A549 (cell line): ENCODE measurements around the gene VPS51. TPM values are rescaled to one million over a fixed set of nuclear protein-coding genes. Genes with fewer than 3 reads are reported as not detected.

Source experiments
- ATAC-seq, 2 experiments: fragments of 200-7000 bp in 1 of 2; fragments of >200 bp in 1 of 2; cut with Nextera tagmentation in 1 of 2; cut with Tn5 transposase in 1 of 2; 3 replicates each; pipeline versions ENCODE4 v1.8.0 to v1.9.1; 2018 to 2020; ENCODE audit warnings: mild to moderate bottlenecking in 1 of 2, moderate library complexity in 1 of 2
- CTCF ChIA-PET: fragments of 300-600 bp; sonication (Branson Sonifier 250); formaldehyde crosslinking; extraction: SDS; loops from one replicate; lab custom pipeline; 2021; ENCODE audit warnings: antibody characterized with exemption, inconsistent platforms; lab: Yijun Ruan, JAX
- POLR2A ChIA-PET: fragments of 350-600 bp; formaldehyde crosslinking; extraction: SDS; loops from one replicate; lab custom pipeline; 2021; ENCODE audit warnings: antibody characterized with exemption, inconsistent platforms; lab: Yijun Ruan, JAX
- DNase-seq, 2 experiments: peaks; one replicate each; pipeline versions ENCODE4 v3.0.0 to v3.0.0-alpha.2; 2011 to 2016; ENCODE audit warnings: low read depth in 1 of 2, low spot score in 1 of 2
- FAIRE-seq: peaks from 2 replicates; lab custom pipeline; 2011; peaks lifted over from hg19 to GRCh38; lab: Jason Lieb, UNC
- H3K27ac ChIP-seq, 2 experiments: fragments of >200 bp; sonication (Bioruptor Twin); formaldehyde crosslinking; 3 replicates each; pipeline ENCODE4 v1.5.1; 2016 to 2017
- H3K4me1 ChIP-seq: fragments of >200 bp; sonication (Bioruptor Twin); formaldehyde crosslinking; 3 replicates; pipeline ENCODE4 v1.6.1; 2016
- H3K4me2 ChIP-seq: fragments of >200 bp; sonication (Bioruptor Twin); formaldehyde crosslinking; 3 replicates; pipeline ENCODE4 v1.6.1; 2016
- H3K4me3 ChIP-seq: fragments of >200 bp; sonication (Bioruptor Twin); formaldehyde crosslinking; 3 replicates; pipeline ENCODE4 v1.5.1; 2016
- H3K9me3 ChIP-seq: fragments of >200 bp; sonication (Bioruptor Twin); formaldehyde crosslinking; 3 replicates; pipeline ENCODE4 v1.6.1; 2016
- CBX2 ChIP-seq: fragments of 200-600 bp; sonication (generic); IDR thresholded peaks from 2 replicates; pipeline ENCODE4 v1.6.1; 2016; ENCODE audit warnings: low read depth, mild to moderate bottlenecking, borderline replicate concordance
- CHD2 ChIP-seq: fragments of 150-350 bp; IDR thresholded peaks from 2 replicates; pipeline ENCODE4 v1.6.1; 2014; ENCODE audit warnings: low read length; ENCODE audit not compliant: partially characterized antibody
- CHD4 ChIP-seq: fragments of 200-600 bp; sonication (generic); IDR thresholded peaks from 2 replicates; pipeline ENCODE4 v1.6.1; 2016; ENCODE audit warnings: antibody characterized with exemption, mild to moderate bottlenecking, borderline replicate concordance
- E2F6 ChIP-seq: IDR thresholded peaks from 2 replicates; pipeline ENCODE4 v1.6.1; 2012; ENCODE audit warnings: low read depth, borderline replicate concordance
- EHF ChIP-seq: fragments of 250-450 bp; sonication (Bioruptor Pico); IDR thresholded peaks from 2 replicates; pipeline ENCODE4 v1.5.0; 2020; ENCODE audit warnings: mild to moderate bottlenecking
- FOXS1 ChIP-seq: fragments of 250-450 bp; sonication (Bioruptor Pico); IDR thresholded peaks from 2 replicates; pipeline ENCODE4 v1.5.0; 2020; ENCODE audit warnings: mild to moderate bottlenecking, moderate library complexity
- HES2 ChIP-seq: fragments of >200 bp; sonication (Bioruptor Twin); formaldehyde crosslinking; IDR thresholded peaks from 2 replicates; pipeline ENCODE4 v1.6.1; 2016
- HEYL ChIP-seq: fragments of 250-450 bp; sonication (Bioruptor Pico); IDR thresholded peaks from 2 replicates; pipeline ENCODE4 v1.8.0; 2021; ENCODE audit warnings: mild to moderate bottlenecking, moderate library complexity
- JUNB ChIP-seq: fragments of >200 bp; sonication (Bioruptor Twin); formaldehyde crosslinking; IDR thresholded peaks from 2 replicates; pipeline ENCODE4 v1.6.1; 2016
- KDM1A ChIP-seq: fragments of 200-600 bp; sonication (generic); IDR thresholded peaks from 2 replicates; pipeline ENCODE4 v1.6.1; 2016; ENCODE audit warnings: low read depth, mild to moderate bottlenecking
- MAZ ChIP-seq: fragments of 150-350 bp; IDR thresholded peaks from 2 replicates; pipeline ENCODE4 v1.6.1; 2014; ENCODE audit warnings: antibody characterized with exemption, low read depth, low read length, borderline replicate concordance
- NPAS2 ChIP-seq: fragments of 250-450 bp; sonication (Bioruptor Pico); IDR thresholded peaks from 2 replicates; pipeline ENCODE4 v1.8.0; 2022; ENCODE audit warnings: mild to moderate bottlenecking, moderate library complexity, borderline replicate concordance
- NR3C1 ChIP-seq: fragments of >200 bp; sonication (Bioruptor Twin); formaldehyde crosslinking; IDR thresholded peaks from 3 replicates; pipeline ENCODE4 v1.6.1; 2017
- RCOR1 ChIP-seq: fragments of 150-350 bp; IDR thresholded peaks from 2 replicates; pipeline ENCODE4 v1.6.1; 2014; ENCODE audit warnings: antibody characterized with exemption, low read length, low read depth
- REST ChIP-seq: fragments of 200-600 bp; sonication (generic); IDR thresholded peaks from 2 replicates; pipeline ENCODE4 v1.6.1; 2016; ENCODE audit warnings: antibody characterized with exemption, mild to moderate bottlenecking, moderate library complexity
- SREBF2 ChIP-seq: fragments of 450-650 bp; IDR thresholded peaks from 2 replicates; pipeline ENCODE4 v1.6.1; 2014; ENCODE audit warnings: mild to moderate bottlenecking, moderate library complexity
- ZSCAN20 ChIP-seq: fragments of 250-450 bp; sonication (Bioruptor Pico); IDR thresholded peaks from 2 replicates; pipeline ENCODE4 v1.8.0; 2022; ENCODE audit warnings: mild to moderate bottlenecking, moderate library complexity
- WGBS: methylation state at CpG from one replicate; pipeline ENCODE4 v1.1.6; 2017; ENCODE audit errors: missing lambda C conversion rate; 5-methylcytosine and 5-hydroxymethylcytosine counted together
- polyA plus RNA-seq, 4 experiments: library from polyadenylated mRNA; depleted of rRNA in 3 of 4; stranded (reverse); fragments of >200 nt; fragmentation: RNase III in 1 of 4; extraction: RNeasy Plus Mini Kit Qiagen cat#74134 plus additional on column Dnase treatment in 1 of 4; gene quantifications; 2 replicates in 3 of 4; 3 replicates in 1 of 4; pipeline ENCODE4 v1.2.3, GENCODE V29; 2011 to 2017
- TF ChIP-seq, protein P1 (sequence below): IDR thresholded peaks from 2 replicates; pipeline ENCODE4 v1.6.1; 2012

VPS51 gene
- polyA plus RNA-seq, 2 of the 4 experiments (the other 2 are of a cell fraction): 37.2 to 51.0 TPM

GRCh38 chr11:65104628-65105027 lies 8.6 kb downstream of the VPS51 start (continued):
- TF ChIP-seq, protein P1, sequence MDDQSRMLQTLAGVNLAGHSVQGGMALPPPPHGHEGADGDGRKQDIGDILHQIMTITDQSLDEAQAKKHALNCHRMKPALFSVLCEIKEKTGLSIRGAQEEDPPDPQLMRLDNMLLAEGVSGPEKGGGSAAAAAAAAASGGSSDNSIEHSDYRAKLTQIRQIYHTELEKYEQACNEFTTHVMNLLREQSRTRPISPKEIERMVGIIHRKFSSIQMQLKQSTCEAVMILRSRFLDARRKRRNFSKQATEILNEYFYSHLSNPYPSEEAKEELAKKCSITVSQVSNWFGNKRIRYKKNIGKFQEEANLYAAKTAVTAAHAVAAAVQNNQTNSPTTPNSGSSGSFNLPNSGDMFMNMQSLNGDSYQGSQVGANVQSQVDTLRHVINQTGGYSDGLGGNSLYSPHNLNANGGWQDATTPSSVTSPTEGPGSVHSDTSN: no peak
- no peak for TF ChIP-seq REST
- no peak for TF ChIP-seq NR3C1
- TF ChIP-seq JUNB: no peak
- TF ChIP-seq, all 56 proteins: peak for 0

DNA sequence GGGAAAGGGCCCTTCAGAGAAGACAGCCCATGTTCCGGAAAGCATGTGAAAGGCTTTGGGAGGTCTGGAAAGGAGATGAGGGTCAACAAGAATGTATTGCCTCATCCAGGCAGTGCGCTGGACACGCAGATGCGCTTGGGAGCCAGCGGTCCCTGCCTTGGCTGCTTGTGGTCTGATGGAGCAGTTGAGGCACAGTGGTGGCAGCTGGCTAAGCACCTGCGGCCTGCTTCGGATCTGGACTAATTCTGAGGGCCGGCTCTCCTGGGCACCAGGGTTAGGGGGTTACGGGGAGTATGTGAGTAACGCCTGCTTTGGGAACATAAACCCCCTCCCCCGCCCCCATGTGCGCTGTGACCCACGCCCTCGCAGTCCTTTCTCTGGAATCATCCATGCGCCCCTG lies 11.1 kb downstream of the VPS51 start:
- Histone ChIP-seq H3K4me3 (no peak overlapping the region), H3K4me1 (peaks cover 12% of the 10 kb centered on the region; the same call in 2 of the 3 replicates), H3K27ac (no peak overlapping the region), H3K4me2 (no peak overlapping the region), H3K9me3 (no peaks in the 10 kb centered on the region)
- WGBS: 94% methylated on average over 14 of the region's 15 CpGs
- DNase-seq (no peak), FAIRE-seq (no peak), ATAC-seq (no peak)
- CTCF ChIA-PET: interaction anchor here (0.6 to 6.6 kb wide), 3 partner anchors 11 to 64 kb away, joined by 3 to 153 read pairs (median 62); partner anchors contain the start of genes FAU, MRPL49, VPS51 and ZNHIT2
- POLR2A ChIA-PET: no interaction called here
- TF ChIP-seq MAZ (no peak), RCOR1 (no peak), CHD2 (no peak), NPAS2 (CRISPR knock-in tag) (no peak), KDM1A (no peak), HES2 (no peak), SREBF2 (no peak), NR3C1 (no peak), CBX2 (no peak), EHF (CRISPR knock-in tag) (no peak), ZSCAN20 (CRISPR knock-in tag) (no peak), E2F6 (no peak), FOXS1 (no peak), CHD4 (no peak), HEYL (no peak), REST (no peak)
